Measurements from ENCODE around the gene SAMD9L. TPM values are rescaled to one million over a fixed set of nuclear protein-coding genes. Genes with fewer than 3 reads are reported as not detected.

Gene SAMD9L
- total RNA-seq, 1 donor from 2014 or later, result 17.2 TPM

- no peak overlapping the region for H3K27ac Mint-ChIP-seq
- H3K9me3 Mint-ChIP-seq, result peaks cover 38% of the 10 kb centered on the region
- H3K4me3 Mint-ChIP-seq, result no peak overlapping the region
- peaks cover 18% of the 10 kb centered on the region for H3K36me3 Mint-ChIP-seq (ENCODE audit: low read depth)
- peaks cover 4% of the 10 kb centered on the region for H3K27me3 Mint-ChIP-seq (ENCODE audit: insufficient read depth)
- no peaks in the 10 kb centered on the region for H3K4me1 Mint-ChIP-seq (ENCODE audit: low read depth)
- intact Hi-C loops (cut with micrococcal nuclease), result no loop called here
- DNase-seq (ENCODE audit: low spot score), result no peak
Measured at GRCh38 chr7:93097388-93097787, 50.8 kb downstream of the SAMD9L start.

DNA sequence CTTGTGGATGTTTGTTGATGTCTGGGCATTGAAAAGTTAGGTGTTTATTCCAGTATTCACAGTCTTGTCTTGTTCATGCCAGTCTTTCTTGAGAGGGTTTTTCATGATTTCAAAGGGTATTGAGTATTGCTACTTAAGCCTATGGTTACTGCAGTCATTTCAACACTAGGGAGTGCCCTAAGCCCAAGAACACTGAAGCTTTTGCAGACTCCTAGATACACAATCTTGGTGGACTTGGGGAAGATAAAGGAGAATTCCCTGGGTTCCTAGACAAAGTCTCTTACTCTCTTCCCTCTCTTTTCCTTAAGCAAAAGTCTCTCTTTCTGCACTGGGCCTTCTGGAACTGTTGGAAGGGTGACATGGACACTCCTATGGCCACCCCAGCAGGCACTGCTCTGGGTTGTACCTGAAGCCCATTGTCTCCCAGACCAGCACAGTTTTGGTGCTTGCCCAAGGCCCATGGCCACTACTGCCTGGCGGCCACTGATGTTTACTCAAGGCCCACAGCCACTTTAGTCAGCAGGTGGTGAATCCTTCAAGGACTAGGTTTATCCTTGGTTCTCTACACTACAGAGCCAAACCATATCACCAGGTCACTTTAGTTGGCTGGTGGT lies 55.3 kb downstream of the SAMD9L start:
- Mint-ChIP-seq H3K4me3 (no peak overlapping the region), H3K27me3 (ENCODE audit: insufficient read depth) (peaks cover 29% of the 10 kb centered on the region), H3K9me3 (peaks cover 30% of the 10 kb centered on the region), H3K27ac (no peak overlapping the region), H3K36me3 (ENCODE audit: low read depth) (no peaks in the 10 kb centered on the region), H3K4me1 (ENCODE audit: low read depth) (no peaks in the 10 kb centered on the region)
- intact Hi-C loops (cut with micrococcal nuclease), result loop anchor here (1.0 kb wide), 1 partner anchor 135 kb away; no protein-coding TSS in a partner anchor
- DNase-seq (ENCODE audit: low spot score), result no peak

Other genes starting within 250 kb of the SAMD9L start
- 11.5 and 11.8 TPM in 2 replicates for gene SAMD9, start 30.4 kb downstream of the SAMD9L start, total RNA-seq
- not detected in 2 replicates for gene HEPACAM2, start 78.1 kb upstream of the SAMD9L start, total RNA-seq
- 16.7 and 17.0 TPM in 2 replicates for gene VPS50, start 84.0 kb upstream of the SAMD9L start, total RNA-seq